Inferior parietal cortex (tissue), 1 donor: ENCODE data around the gene NDUFAF2.

Experiments used
- DNase-seq: peaks from one replicate; pipeline ENCODE4 v3.0.0-alpha.2; 2016; ENCODE audit errors: extremely low spot score

NDUFAF2 gene

GRCh38 chr5:61119066-61119465 lies 174.1 kb downstream of the NDUFAF2 start:
- DNase-seq: no peak

- DNase-seq: no peak
These were observed 175.5 kb downstream of the NDUFAF2 start for GRCh38 chr5:61120534-61120933.

DNA sequence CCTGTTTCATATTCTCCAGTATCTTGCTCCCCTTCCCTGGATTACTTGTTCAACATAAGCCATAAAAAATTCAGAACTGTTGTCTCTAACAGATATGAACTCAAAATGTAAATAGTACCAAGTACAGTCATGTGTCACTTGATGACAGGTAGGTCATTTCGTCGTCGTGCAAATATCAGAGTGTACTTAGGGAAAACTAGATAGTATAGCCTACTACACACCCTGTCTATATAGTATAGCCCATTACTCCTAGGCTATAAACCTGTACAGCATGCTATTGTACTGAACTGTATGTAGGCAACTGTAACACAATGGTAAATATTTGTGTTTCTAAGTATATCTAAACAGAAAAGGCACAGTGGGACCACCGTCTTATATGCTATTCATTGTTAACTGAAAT lies 178.1 kb downstream of the NDUFAF2 start:
- DNase-seq: no peak

GRCh38 chr5:61130289-61130688 lies 185.3 kb downstream of the NDUFAF2 start:
- DNase-seq: no peak

GRCh38 chr5:61132559-61132958 lies 187.6 kb downstream of the NDUFAF2 start:
- no peak for DNase-seq

GRCh38 chr5:61137835-61138234 lies 192.8 kb downstream of the NDUFAF2 start:
- no peak for DNase-seq

DNA sequence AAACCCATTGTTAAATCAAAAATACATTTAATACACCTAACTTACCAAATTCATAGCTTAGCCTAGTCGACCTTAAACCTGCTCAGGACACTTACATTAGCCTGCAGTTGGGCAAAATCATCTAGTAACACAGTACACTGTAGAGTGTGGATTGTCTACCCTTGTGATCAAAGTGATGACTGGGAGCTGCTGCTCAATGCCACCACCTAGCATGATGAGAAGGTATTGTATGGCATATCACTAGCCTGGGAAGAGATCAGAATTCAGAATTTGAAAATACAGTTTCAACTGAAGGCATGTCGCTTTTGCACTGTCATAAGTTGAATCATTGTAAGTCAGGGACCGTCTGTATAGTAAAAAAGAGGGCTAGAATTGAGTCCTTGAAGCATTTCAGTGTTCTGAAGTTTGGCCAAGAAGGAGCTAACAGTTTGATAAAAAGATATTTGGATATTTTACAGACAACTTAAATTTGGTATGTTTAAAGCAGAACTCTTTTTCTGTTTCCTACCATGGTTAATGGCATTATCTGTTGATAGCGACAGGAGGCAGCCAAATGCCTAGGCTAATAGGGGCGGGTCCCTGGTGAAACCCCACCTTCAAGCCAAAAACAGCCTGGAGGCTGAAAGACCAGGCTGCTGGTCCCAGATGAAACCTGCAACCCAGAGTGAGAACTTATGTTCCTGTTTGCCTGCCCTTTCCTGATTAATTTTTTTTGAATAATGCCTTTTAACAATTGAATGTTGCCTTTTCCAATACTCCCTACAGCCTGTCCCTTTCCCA lies 194.3 kb downstream of the NDUFAF2 start:
- no peak for DNase-seq

GRCh38 chr5:61139931-61140330 lies 194.9 kb downstream of the NDUFAF2 start:
- DNase-seq: no peak

DNA sequence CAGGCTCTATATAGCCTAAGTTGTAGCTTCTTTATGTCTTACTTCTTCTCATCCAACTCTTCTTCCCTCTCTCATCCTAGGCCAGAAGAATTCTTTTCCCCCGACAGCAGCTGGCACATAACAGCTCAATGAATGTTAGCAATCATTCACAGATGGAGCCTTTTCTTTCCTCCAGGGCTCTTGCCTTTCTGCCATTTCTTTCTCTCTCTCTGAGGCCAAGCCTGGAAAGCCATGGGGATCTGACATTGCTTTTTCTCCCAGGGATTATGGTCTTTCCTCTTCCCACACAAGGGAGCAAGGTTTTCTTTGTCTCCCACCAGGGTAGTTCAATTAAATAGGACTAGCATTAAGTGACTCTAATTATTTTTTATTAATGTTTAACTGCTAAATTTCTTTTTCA lies 196.8 kb downstream of the NDUFAF2 start:
- DNase-seq: no peak

- DNase-seq: no peak
These were observed 197.4 kb downstream of the NDUFAF2 start for GRCh38 chr5:61142391-61142790.

- no peak for DNase-seq
These were observed 197.8 kb downstream of the NDUFAF2 start for GRCh38 chr5:61142811-61143210.

DNA sequence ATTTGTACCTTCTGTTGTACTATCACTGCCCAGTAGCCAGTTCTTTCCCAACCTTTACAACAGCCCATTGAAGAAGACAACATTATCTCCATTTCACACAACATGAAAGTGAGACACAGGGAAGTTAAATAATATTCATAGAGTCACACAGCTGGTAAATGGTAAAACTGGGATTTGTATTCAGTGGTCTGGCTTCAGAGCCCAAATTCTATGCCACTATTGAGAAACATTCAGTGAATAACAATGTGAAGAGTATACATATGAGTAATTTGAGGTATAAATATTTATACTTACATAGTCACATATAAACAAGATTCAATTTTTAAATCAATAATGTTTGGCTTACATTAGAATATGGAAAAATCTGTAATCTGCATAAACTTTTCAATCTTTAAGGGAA lies 203.5 kb downstream of the NDUFAF2 start:
- no peak for DNase-seq

DNA sequence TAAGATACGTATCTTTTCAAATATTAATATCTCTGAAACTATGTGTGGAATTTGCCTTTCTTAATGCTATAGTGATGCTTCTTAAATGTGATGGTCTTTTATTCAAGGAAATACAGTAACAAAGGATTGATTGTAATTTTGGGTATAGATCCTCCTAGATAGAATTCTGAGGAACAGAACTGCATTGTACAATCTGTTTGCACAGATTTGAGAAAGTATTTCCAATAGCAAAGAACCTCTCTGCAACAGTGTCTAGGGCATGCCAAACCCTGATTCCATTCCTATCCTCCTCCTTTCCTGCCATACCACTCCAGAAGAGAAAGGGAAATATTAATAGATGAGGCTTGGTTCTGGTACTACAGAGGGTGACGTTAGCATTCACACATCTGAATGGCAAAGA lies 206.9 kb downstream of the NDUFAF2 start:
- no peak for DNase-seq

- DNase-seq: no peak
These were observed 214.1 kb downstream of the NDUFAF2 start for GRCh38 chr5:61159070-61159469.

- DNase-seq: no peak
These were observed 214.8 kb downstream of the NDUFAF2 start for GRCh38 chr5:61159836-61160235.

DNA sequence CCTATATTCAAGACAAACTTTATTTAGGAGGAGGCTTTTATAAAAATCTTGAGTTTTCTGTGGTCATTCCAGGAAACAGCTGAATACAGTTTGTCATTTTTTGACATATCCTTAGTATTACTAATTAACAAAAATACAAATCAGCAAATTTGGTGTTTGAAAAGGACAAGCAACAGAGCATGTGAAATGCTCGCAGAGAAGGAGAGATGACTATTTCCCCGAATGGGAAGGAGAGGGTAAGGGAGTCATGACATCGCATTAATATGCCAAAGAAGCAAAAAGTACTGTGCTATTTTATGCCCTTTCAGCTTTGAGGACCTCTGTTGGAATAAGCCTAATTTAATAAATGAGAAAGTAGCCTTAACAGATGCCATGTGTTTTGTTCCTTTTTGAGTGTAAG lies 215.5 kb downstream of the NDUFAF2 start:
- DNase-seq: no peak

DNA sequence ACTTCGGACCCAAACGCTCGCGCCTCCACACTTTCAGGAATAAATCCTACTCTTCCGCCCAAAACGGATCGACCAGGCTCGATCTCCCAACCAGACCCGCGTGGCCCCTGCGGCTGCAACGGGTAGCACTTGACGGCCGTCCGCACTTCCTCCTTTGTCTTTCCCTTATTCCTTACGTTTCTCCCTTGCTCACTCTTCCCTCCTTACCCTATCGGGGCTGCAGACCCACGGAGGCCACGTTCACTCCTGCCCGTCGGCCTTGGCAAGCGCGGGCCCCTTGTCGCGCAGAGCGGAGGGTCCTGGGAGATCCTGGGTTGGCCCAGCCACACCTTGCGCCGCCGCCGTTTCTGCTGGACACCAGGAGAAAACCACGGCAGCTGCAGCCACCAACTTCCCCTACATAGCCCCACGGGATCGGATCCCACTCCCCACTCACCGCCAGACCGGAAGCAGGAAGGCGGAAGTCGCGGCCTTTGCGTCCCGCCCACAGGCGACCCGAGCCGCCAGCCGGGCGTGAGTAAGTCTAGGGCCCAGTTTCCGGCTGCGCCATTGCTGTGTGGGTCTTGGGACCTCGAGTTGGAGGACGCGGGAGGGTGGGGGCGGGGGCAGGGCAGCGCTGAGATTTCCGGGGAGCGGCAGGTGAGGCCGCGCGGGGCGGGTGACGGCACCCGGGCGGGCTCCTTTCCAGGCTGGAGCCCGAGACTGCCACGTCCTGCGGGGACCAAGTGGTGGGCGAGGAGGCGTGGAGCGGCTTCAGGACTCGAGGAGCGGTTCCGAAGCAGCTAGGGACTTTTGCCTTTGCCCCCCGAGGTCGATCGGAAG lies 217.2 kb downstream of the NDUFAF2 start, which contains the start of gene SMIM15:
Gene SMIM15 (minus strand): TSS at position 459 of the 822 bp plus-strand sequence. CDS start 2,297 bp downstream, outside the sequence.
- DNase-seq: peak; percentile 89

- DNase-seq: peak; percentile 17
These were observed 218.0 kb downstream of the NDUFAF2 start for GRCh38 chr5:61162832-61163567.

DNA sequence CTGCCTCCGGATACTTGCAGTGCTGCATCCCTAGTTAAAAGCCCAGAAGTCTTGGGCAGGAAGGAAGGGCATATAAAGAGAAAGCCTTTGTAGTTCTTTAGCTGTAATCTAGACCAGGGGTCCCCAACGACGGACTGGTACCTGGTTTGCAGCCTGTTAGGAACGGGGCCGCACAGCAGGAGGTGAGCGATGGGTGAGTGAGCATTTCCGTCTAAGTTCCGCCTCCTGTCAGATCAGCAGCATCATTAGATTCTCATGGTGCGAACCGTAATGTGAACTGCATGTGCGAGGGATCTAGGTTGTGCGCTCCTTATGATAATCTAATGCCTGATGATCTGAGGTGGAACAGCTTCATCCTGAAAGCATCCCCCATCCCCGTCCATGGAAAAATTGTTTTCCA lies 218.9 kb downstream of the NDUFAF2 start:
- no peak for DNase-seq

DNA sequence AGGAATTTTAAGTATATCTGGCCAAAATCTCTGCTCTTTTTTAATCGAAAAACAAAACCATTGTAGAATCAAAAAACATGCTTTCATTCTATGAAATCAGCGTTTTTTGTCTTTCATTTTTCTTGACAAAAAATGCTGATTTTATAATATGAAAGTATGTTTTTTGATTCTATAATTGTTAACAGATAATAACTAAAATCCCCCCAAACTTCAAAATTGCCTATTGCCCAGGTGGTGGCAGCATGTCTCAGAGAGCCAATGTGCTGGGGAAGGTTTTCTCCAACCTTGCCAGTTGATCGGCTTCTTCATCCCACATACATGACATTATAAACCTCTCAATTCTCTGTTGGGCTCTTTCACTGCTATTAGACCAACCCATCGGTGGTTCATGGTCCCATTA lies 222.4 kb downstream of the NDUFAF2 start:
- DNase-seq: peak; percentile 43

DNA sequence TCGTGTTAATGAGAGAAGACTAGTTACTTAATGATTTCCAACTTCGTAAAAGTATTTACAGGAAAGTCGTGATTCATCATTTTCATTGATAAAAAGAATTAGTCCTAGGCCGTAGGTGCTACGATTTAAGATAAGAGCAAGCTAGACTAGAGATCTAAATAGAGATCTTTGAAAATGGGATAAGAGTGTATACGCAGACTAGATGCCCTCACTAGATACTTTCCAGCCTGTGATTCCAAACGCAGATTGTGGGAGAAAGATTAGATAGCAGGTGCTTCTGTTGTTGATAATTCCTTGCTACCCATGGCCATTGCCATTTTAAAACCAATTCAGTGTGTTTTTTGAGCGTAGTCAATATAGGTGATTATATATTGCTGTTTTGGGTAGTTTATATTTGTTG lies 223.9 kb downstream of the NDUFAF2 start:
- DNase-seq: no peak

DNA sequence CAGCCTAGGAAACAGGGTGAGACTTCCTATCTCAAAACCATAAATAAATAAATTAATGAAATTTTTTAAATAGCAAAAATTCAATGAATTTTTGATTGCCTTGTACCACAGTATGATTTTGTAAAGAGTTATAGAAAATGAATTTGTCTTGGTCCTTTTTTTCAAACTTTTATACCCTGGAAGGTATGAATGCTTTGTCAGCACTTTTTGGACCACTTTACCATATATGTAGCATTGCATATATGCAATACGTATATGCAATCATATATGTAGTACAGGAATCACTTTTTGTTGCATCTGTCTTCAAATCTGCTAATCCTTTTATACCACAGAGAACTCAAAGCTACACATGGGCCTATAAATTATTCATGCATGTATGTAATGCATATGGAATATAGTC lies 226.5 kb downstream of the NDUFAF2 start:
- no peak for DNase-seq
